ENCODE data around the gene LPP.

GRCh38 chr3:188761964-188762363 lies 608.0 kb downstream of the LPP start:
- TF ChIP-seq TAF1 (IDR thresholded peaks at IDR 0.05; ENCODE audit: borderline replicate concordance, insufficient read depth, low read length) = no peak
- TF ChIP-seq, protein P1, sequence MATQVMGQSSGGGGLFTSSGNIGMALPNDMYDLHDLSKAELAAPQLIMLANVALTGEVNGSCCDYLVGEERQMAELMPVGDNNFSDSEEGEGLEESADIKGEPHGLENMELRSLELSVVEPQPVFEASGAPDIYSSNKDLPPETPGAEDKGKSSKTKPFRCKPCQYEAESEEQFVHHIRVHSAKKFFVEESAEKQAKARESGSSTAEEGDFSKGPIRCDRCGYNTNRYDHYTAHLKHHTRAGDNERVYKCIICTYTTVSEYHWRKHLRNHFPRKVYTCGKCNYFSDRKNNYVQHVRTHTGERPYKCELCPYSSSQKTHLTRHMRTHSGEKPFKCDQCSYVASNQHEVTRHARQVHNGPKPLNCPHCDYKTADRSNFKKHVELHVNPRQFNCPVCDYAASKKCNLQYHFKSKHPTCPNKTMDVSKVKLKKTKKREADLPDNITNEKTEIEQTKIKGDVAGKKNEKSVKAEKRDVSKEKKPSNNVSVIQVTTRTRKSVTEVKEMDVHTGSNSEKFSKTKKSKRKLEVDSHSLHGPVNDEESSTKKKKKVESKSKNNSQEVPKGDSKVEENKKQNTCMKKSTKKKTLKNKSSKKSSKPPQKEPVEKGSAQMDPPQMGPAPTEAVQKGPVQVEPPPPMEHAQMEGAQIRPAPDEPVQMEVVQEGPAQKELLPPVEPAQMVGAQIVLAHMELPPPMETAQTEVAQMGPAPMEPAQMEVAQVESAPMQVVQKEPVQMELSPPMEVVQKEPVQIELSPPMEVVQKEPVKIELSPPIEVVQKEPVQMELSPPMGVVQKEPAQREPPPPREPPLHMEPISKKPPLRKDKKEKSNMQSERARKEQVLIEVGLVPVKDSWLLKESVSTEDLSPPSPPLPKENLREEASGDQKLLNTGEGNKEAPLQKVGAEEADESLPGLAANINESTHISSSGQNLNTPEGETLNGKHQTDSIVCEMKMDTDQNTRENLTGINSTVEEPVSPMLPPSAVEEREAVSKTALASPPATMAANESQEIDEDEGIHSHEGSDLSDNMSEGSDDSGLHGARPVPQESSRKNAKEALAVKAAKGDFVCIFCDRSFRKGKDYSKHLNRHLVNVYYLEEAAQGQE (IDR thresholded peaks at IDR 0.05; ENCODE audit: insufficient read depth in 1 of 2, low read depth in 2 of 2, low read length in 2 of 2) = no peak
- no peak for TF ChIP-seq POLR2AphosphoS5 (IDR thresholded peaks at IDR 0.05; ENCODE audit: low read depth, low read length)
- no peak for TF ChIP-seq FOXP2 (optimal IDR thresholded peaks at IDR 0.05; ENCODE audit: borderline replicate concordance, extremely low read depth, extremely low read length, insufficient read depth)
